ENCODE results near the gene DYRK1A. TPM values are rescaled to one million over a fixed set of nuclear protein-coding genes. Genes with fewer than 3 reads are reported as not detected.

Gene DYRK1A
- total RNA-seq, 4 donors from 2014 or later, result 76.5 to 105 (median 91.3) TPM

GRCh38 chr21:37335053-37335452, 31.5 kb upstream of the DYRK1A start:
- no peak for DNase-seq (ENCODE audit: low spot score in 2 of 2)
- Histone ChIP-seq H3K27ac (no peak overlapping the region), H3K4me1 (peaks cover 10% of the 10 kb centered on the region), H3K36me3 (no peaks in the 10 kb centered on the region), H3K4me3 (no peak overlapping the region), H3K9me3 (no peaks in the 10 kb centered on the region), H3K27me3 (no peaks in the 10 kb centered on the region)
- WGBS, result 83% methylated on average over 5 of the region's 5 CpGs
- TF ChIP-seq POLR2AphosphoS5 (IDR thresholded peaks at IDR 0.05) (no peak), POLR2A (IDR thresholded peaks at IDR 0.05) (no peak), CTCF (IDR thresholded peaks at IDR 0.05) (no peak), EP300 (IDR thresholded peaks at IDR 0.05) (no peak)

- Histone ChIP-seq H3K27me3 (no peaks in the 10 kb centered on the region), H3K4me1 (peaks cover 10% of the 10 kb centered on the region), H3K36me3 (no peaks in the 10 kb centered on the region), H3K27ac (no peak overlapping the region), H3K4me3 (no peak overlapping the region), H3K9me3 (no peaks in the 10 kb centered on the region)
- TF ChIP-seq POLR2AphosphoS5 (IDR thresholded peaks at IDR 0.05) (no peak), CTCF (IDR thresholded peaks at IDR 0.05) (no peak), POLR2A (IDR thresholded peaks at IDR 0.05) (no peak), EP300 (IDR thresholded peaks at IDR 0.05) (no peak)
- DNase-seq (ENCODE audit: low spot score in 2 of 2), result no peak
- 97% methylated on average over 4 of the region's 4 CpGs for WGBS
Observed at GRCh38 chr21:37337179-37337578, 29.4 kb upstream of the DYRK1A start.

- Histone ChIP-seq H3K27me3 (no peaks in the 10 kb centered on the region), H3K4me1 (peaks cover 10% of the 10 kb centered on the region), H3K36me3 (no peaks in the 10 kb centered on the region), H3K4me3 (no peak overlapping the region), H3K9me3 (no peaks in the 10 kb centered on the region), H3K27ac (no peak overlapping the region)
- TF ChIP-seq EP300 (IDR thresholded peaks at IDR 0.05) (no peak), CTCF (IDR thresholded peaks at IDR 0.05) (no peak), POLR2AphosphoS5 (IDR thresholded peaks at IDR 0.05) (no peak), POLR2A (IDR thresholded peaks at IDR 0.05) (no peak)
- WGBS, result 92% methylated on average over 2 of the region's 2 CpGs
- no peak for DNase-seq (ENCODE audit: low spot score in 2 of 2)
Observed at GRCh38 chr21:37337831-37338230, 28.7 kb upstream of the DYRK1A start.

- Histone ChIP-seq H3K4me3 (no peak overlapping the region), H3K4me1 (peaks cover 10% of the 10 kb centered on the region), H3K27me3 (no peaks in the 10 kb centered on the region), H3K9me3 (no peaks in the 10 kb centered on the region), H3K36me3 (no peaks in the 10 kb centered on the region), H3K27ac (peak overlapping the region; percentile 72)
- 46% methylated on average over 11 of the region's 11 CpGs for WGBS
- DNase-seq (ENCODE audit: low spot score in 2 of 2), result no peak
- no peak for TF ChIP-seq CTCF (IDR thresholded peaks at IDR 0.05)
- TF ChIP-seq EP300 (IDR thresholded peaks at IDR 0.05), result no peak
- TF ChIP-seq POLR2AphosphoS5 (IDR thresholded peaks at IDR 0.05), result no peak
- TF ChIP-seq POLR2A (IDR thresholded peaks at IDR 0.05), result no peak
Observed at GRCh38 chr21:37338671-37339551, 27.7 kb upstream of the DYRK1A start.

DNA sequence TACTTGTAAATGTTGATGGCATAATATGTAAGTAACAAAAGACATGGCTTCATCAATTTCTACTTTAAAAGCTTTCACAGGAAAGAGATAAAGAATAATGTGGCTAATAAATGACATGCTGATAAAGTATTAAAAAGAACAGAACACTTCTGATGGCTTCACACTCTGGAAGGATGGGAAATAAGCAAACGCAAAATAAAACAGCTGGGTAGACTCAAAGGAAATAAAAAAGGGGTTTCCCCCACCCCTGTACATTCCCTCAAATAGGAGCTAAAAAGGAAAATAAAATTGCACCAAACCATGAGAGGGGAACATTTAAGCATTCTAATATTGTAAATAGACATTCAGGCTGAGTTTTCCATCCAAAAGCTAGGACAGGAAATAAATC, 27.0 kb upstream of the DYRK1A start:
- Histone ChIP-seq H3K9me3 (no peaks in the 10 kb centered on the region), H3K36me3 (no peaks in the 10 kb centered on the region), H3K27ac (no peak overlapping the region), H3K4me3 (no peak overlapping the region), H3K27me3 (no peaks in the 10 kb centered on the region), H3K4me1 (peaks cover 10% of the 10 kb centered on the region)
- DNase-seq (ENCODE audit: low spot score in 2 of 2), result no peak
- TF ChIP-seq EP300 (IDR thresholded peaks at IDR 0.05) (no peak), POLR2AphosphoS5 (IDR thresholded peaks at IDR 0.05) (no peak), CTCF (IDR thresholded peaks at IDR 0.05) (no peak), POLR2A (IDR thresholded peaks at IDR 0.05) (no peak)
- WGBS, result 44% methylated on average over 1 of the region's 1 CpG

All from suprapubic skin (tissue), 4 donors.